Kasumi-1 (cell line): ENCODE data around the gene COPG2.
"Not testable (repeated sequence)": the region's sequence is repeated elsewhere in the genome, so short reads cannot be mapped to it uniquely, and the experiment has no call there.

Experiments used
- DNase-seq, 2 experiments: peaks; one replicate each; lab custom pipeline; 2025; lab: John Stamatoyannopoulos, UW

Gene COPG2

GRCh38 chr7:130566168-130566897 lies 102.2 kb downstream of the COPG2 start:
- no peak for DNase-seq

DNA sequence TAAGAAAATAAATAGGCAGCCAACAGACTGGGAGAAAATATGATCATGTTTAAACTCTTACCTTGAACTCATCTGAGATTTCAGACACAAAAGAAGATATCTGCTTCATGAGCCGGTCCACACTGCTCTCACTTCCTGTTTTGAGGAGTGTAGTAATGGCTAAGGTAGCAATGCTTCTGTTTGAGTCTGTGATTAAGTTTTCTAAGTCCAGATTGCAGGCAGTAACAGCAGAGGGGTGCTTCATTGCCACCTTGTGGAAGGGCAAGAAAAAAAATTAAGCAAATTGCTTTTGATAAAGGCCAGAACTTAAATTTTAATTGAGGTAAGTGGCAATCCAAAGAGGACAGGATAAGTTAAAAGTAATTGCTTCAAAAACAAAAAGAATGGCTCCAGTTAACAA lies 107.6 kb downstream of the COPG2 start:
- peak; percentile 79 to 87 for DNase-seq

DNA sequence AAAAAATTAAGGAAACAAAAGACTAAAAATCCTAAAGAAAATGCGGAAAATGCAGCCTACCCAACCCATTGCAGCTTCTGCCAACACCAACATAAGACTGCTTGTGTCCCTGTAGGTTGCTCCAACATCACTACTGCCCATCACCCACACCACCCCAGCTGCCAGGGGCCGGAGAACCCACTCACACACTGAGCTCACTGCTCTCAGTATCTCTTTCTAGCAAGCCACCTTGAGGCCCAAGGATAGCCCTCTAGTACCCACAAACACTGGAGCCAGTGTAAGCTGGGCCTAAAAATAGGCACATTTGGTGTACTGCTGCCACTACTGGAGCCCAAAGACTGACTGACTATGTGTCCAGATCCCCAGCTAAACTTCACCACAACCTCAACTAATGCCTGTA lies 109.4 kb downstream of the COPG2 start:
- no peak for DNase-seq

DNA sequence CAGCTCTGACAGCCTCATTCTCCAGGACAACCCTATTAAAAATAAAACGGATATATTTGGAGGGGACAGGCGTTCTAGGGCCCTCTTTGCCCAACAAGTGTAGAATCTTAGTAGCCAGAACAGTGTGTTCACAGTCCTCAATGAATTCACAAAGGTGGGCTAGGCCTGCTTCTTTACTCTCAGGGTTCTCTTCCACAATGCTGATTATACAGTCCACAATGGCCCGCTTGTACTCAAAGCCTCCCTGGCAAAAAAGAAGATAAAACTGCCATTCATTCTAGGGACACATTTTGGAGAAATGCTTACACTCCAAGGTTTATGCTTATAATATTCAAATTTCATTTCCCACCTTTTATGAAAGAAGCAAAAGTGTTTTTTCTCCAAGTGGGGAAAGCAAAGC lies 114.1 kb downstream of the COPG2 start:
- no peak for DNase-seq

DNA sequence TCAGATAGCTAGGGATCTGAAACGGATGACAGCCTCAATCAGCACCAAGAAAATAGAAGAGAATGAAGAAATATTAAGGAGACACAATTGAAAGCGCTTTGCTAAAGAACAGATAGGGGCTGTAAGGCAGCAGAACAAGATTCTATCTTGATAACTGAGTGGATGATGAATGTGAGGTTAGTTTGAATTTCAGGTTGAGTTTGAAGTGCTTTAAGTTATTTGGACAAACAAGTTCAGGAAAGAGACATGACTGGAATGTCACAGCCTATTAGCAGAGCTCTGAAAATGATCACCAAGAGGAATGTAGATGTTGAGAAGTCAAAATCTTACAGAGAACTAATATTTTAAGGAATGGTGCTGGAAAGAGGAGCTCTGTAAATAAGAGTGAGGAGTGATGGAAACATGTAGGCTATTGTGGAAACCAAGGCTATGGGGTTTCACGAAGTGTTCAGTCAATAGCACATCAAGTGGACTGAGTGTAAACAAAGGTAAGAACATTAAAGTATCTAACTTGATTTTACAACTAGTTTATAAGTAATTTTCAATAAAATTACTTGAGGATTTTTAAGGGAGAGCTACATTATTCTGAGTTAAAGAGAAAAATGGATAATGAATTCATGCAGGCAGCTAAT lies 115.0 kb downstream of the COPG2 start:
- no peak for DNase-seq

DNA sequence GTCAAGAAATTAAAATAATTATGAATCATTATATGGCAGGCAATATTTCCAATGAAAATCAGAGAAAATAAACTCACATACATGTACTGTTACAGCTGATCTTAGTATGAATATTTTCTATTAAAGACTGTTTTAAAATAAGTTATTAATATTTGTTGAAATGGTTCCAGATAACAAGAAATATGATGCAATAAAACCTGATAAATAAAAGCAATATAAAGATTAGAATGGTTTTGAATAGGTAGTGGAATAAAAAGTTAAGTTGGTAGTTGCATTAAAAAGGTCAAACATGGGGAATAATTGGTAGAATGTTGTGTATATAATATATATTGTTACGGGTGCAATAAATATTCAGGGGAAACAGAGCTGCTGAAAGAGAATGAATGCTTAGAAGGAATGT lies 124.2 kb downstream of the COPG2 start:
- no peak for DNase-seq

DNA sequence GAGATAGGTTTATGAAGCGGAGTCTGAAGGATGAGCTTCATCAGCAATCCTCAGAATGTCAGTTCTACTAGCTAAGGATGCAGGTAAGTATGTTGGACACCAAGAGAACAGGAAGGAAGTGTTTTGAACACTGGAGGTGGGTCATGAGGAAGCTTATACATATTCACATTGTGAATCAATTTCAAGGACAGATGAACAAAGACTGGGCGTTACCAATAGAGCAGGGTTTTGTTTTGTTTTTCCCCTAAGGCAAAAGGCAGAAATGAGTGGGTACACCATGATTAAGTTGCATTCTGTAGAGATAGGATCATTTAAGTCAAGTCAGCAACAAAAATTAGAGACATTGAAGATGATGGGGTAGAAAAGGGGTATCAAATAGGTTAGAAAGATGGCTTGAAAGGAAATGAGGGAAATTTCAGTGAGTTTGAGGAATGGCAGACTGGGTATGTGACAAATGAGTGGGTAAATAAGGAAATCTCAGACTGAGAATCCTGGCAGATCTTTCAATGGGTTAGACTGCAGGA lies 125.0 kb downstream of the COPG2 start:
- no peak for DNase-seq

- not testable (repeated sequence) for DNase-seq
These were observed 126.3 kb downstream of the COPG2 start for GRCh38 chr7:130542297-130542696.

- not testable (repeated sequence) for DNase-seq
These were observed 127.3 kb downstream of the COPG2 start for GRCh38 chr7:130541287-130541686.

- DNase-seq: not testable (repeated sequence)
These were observed 130.7 kb downstream of the COPG2 start for GRCh38 chr7:130537894-130538293.

DNA sequence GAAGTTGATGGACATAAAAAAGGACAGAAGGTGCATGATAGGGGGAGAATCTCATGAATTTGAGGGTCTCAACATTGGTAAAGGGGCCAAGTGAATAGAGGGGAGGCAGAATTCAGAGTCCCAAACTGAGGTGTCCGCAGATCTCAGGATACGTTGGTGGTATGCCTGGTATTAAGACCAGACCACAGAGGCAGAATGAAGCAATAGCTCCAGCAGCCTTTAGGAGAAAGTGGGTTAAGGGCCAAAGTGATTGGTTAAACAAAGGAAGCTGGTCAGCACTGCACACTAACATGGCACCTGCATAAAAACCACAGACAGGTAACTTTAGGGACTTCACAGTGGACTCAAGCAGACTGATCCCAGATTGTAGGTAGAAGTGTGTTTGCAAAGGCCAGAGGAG lies 139.1 kb downstream of the COPG2 start:
- DNase-seq: no peak

DNA sequence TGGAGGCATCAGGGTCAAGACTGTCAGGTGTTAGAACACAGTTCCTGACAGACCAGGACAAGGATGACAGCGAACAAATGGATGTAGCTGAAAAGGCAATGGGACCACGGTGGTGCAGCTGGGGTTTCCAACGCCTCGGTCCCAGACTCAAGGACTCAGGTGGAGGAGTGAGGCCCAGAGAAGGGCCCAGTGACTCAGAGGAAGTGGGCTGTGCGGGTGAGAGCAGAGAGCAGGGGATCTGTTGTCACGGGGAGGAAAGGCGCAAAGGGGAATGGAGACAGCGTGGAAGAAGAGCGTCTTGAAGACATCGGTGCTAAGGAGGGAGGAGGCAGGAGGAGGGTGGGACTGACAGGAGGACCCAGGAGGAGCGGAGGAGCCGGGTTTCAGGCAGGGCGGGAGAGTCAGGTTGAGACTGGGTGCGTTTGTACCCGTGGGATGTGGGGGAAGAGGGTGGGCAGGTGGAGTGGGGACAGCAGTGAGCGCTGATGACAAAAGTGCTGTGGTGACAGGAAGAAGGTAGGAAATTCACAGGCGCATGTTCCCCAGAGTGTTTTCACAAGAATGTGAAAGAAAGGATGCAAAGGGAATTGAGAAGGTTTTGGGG lies 140.7 kb downstream of the COPG2 start:
- DNase-seq: peak in 1 of 2 experiments; percentile 29

DNA sequence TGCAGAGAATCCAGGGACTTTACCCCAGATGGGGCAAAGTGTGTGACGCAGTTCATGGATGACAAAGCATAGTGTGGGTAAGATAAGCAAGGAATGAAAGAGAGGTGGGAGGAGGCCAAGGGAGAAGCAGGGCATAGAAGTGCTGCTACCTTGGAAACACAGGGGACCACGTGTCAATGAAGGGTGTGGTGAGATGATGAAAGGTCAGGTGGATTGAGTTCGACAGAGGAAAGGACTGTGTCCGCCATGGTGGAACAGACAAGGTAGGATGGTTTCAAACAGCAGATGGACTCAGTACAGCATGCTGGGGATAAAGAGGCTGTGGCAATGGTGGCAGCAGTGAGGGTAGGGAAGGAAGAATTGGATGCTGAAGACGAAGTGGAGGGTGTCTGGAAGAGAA lies 143.9 kb downstream of the COPG2 start:
- DNase-seq: no peak

DNA sequence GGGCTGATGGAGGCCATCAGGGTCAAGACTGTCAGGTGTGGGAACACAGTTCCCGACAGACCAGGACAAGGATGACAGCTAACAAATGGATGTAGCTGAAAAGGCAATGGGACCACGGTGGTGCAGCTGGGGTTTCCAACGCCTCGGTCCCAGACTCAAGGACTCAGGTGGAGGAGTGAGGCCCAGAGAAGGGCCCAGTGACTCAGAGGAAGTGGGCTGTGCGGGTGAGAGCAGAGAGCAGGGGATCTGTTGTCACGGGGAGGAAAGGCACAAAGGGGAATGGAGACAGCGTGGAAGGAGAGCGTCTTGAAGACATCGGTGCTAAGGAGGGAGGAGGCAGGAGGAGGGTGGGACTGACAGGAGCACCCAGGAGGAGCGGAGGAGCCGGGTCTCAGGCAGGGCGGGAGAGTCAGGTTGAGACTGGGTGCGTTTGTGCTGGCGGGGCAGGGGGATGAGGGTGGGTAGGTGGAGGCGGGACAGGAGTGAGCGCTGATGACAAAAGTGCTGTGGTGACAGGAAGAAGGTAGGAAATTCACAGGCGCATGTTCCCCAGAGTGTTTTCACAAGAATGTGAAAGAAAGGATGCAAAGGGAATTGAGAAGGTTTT lies 144.9 kb downstream of the COPG2 start:
- DNase-seq: peak; percentile 9 to 14

- no peak for DNase-seq
These were observed 147.1 kb downstream of the COPG2 start for GRCh38 chr7:130521258-130521951.

DNA sequence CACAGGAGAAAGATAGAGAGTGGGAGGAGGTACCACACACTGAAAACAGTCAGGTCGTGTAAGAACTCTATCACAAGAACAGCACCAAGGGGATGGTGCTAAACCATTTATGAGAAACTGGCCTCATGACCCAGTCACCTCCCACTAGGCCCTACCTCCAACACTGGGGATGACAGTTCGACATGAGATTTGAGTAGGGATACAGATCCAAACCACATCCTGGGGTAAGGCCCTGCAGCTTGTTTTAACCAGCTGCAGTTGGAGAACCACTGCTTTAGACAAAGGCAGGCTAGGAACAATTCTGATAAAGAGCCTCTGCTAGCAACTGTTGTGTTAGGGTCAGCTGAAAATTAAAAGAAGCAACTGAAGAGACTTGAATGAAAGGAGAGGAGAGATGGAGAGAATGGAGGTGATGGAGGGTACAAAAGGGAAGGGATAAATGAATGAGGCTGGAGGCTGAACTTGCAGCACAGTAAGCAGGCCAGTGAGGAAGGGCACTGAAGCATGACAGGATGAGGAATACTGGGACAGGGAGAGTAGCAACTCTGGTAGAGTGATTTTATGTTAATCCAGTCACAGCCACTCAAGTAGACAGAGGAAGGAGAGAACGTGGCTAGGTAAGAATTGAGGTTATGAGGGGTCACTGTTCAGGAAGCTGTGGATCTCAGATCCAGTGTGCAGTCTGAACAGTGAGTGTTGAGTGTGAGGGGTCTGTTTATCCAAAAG lies 153.1 kb downstream of the COPG2 start:
- DNase-seq: no peak

GRCh38 chr7:130513447-130513846 lies 155.1 kb downstream of the COPG2 start:
- no peak for DNase-seq

DNA sequence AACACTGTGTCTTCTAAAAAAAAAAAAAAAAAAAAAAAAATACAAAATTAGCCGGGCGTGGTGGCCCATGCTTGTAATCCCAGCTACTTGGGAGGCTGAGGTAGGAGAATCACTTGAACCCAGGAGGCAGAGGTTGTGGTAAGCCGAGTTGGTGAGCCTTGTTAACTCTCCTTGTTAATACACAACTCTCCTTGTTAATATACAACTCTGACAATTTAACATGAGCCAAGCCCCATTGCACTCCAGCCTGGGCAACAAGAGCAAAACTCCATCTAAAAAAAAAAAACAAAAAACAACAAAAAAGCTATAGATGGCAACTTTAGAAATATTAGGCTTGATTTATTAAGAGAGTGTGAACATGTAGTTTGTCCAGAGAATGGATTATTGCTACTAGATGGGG lies 156.5 kb downstream of the COPG2 start:
- DNase-seq: not testable (repeated sequence)

- DNase-seq: no peak
These were observed 162.2 kb downstream of the COPG2 start for GRCh38 chr7:130506358-130506757.

GRCh38 chr7:130505753-130506152 lies 162.8 kb downstream of the COPG2 start:
- no peak for DNase-seq

DNA sequence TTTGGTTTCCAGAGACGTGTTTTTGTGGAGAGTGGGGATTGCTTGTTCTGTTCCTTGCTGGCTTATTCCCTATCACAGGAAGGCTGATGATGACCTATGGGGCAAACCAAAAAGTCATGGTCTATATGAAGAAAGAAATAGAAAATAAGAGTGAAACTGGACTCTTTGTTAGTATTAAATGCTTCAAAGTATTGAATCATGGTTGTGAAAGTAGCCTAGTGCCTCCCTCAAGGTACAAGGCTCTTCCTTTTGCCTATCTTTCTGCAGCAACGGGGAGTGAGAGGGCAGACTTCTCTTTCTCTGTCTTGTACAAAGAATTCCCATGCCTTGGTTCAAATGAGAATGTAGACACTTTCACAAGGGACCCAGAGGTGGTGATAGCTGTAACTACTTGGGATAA lies 167.6 kb downstream of the COPG2 start:
- DNase-seq: no peak
